Measurements from ENCODE around the gene FHDC1.

FHDC1 gene

DNA sequence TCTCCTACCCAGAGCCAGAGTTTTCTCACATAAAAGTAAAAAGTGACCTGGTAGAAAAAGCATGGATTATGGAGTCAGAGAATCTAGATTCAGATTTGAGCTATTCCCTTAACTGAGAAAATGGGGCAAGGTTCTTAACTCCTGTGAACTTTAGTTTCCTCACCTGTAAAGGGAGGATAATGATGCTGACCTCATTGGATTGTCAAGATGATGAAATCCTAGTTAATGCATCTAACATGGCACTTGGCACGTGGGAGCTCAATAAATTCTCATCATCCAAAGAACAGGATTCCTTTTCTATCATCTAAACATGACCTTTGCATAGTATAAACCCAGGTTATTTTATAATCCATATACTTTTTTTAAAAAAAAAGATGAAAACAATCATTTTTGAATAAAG lies 18.6 kb downstream of the FHDC1 start:
- Histone ChIP-seq H3K27me3 (ENCODE audit: insufficient read depth, low read length, poor library complexity) (no peaks in the 10 kb centered on the region), H3K79me1 (ENCODE audit: low read length) (no peaks in the 10 kb centered on the region), H2AK5ac (ENCODE audit: low read length) (no peak overlapping the region), H4K8ac (ENCODE audit: low read depth, low read length) (no peak overlapping the region), H3K4ac (ENCODE audit: low read depth, low read length) (no peak overlapping the region), H3K56ac (ENCODE audit: low read length) (no peak overlapping the region), H3K79me2 (ENCODE audit: control insufficient read depth, insufficient read depth, low read length) (no peaks in the 10 kb centered on the region), H3K4me2 (ENCODE audit: low read length) (no peak overlapping the region), H3K9ac (ENCODE audit: low read length) (no peak overlapping the region), H3K4me1 (ENCODE audit: control insufficient read depth, low read depth, low read length) (peaks cover 19% of the 10 kb centered on the region), H3K36me3 (ENCODE audit: control insufficient read depth, insufficient read depth, low read length) (no peaks in the 10 kb centered on the region), H3K23ac (ENCODE audit: low read length) (no peak overlapping the region), H4K5ac (ENCODE audit: low read length) (no peak overlapping the region), H2BK120ac (ENCODE audit: low read depth, low read length) (no peak overlapping the region), H3K4me3 (ENCODE audit: low read length) (no peak overlapping the region), H2BK5ac (ENCODE audit: low read length) (no peak overlapping the region), H3K18ac (ENCODE audit: low read length) (no peak overlapping the region), H3K27ac (ENCODE audit: low read depth, low read length) (no peak overlapping the region), H2BK15ac (replicated peaks; ENCODE audit: low read depth) (no peak overlapping the region)
- no CpG with 5 or more reads among the region's 1 CpG for WGBS (ENCODE audit: extremely low coverage, insufficient coverage, low lambda C conversion rate)
- DNase-seq: no peak

DNA sequence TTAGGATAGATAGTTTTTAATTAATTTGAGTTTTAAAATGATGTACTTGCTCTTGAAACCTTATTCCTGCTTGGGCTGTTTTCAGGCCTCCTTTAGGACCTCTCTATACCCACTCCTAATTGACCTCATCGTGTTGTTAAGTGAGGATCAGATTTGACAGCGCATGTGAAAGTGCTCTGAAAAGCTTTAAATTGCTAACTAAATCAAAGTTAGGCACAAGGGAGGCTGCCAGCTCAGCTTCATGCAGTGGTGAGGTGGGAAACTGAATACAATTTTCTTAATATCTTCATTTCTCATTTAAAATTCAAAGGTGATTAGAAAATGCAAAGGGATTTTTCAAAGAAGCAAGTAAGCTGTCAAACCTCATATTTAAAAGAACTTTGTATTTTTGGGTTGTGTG lies 20.0 kb downstream of the FHDC1 start:
- Histone ChIP-seq H3K4ac (ENCODE audit: low read depth, low read length) (no peak overlapping the region), H3K27ac (ENCODE audit: low read depth, low read length) (no peak overlapping the region), H3K23ac (ENCODE audit: low read length) (no peak overlapping the region), H4K5ac (ENCODE audit: low read length) (no peak overlapping the region), H3K79me1 (ENCODE audit: low read length) (no peaks in the 10 kb centered on the region), H2BK5ac (ENCODE audit: low read length) (no peak overlapping the region), H3K36me3 (ENCODE audit: control insufficient read depth, insufficient read depth, low read length) (no peaks in the 10 kb centered on the region), H4K8ac (ENCODE audit: low read depth, low read length) (no peak overlapping the region), H2AK5ac (ENCODE audit: low read length) (no peak overlapping the region), H2BK120ac (ENCODE audit: low read depth, low read length) (no peak overlapping the region), H3K27me3 (ENCODE audit: insufficient read depth, low read length, poor library complexity) (no peaks in the 10 kb centered on the region), H3K9ac (ENCODE audit: low read length) (no peak overlapping the region), H3K4me1 (ENCODE audit: control insufficient read depth, low read depth, low read length) (peaks cover 9% of the 10 kb centered on the region), H3K18ac (ENCODE audit: low read length) (no peak overlapping the region), H3K56ac (ENCODE audit: low read length) (no peak overlapping the region), H2BK15ac (replicated peaks; ENCODE audit: low read depth) (no peak overlapping the region), H3K79me2 (ENCODE audit: control insufficient read depth, insufficient read depth, low read length) (no peaks in the 10 kb centered on the region), H3K4me3 (ENCODE audit: low read length) (no peak overlapping the region), H3K4me2 (ENCODE audit: low read length) (no peak overlapping the region)
- DNase-seq: no peak
- no CpG with 5 or more reads among the region's 2 CpGs for WGBS (ENCODE audit: extremely low coverage, insufficient coverage, low lambda C conversion rate)

DNA sequence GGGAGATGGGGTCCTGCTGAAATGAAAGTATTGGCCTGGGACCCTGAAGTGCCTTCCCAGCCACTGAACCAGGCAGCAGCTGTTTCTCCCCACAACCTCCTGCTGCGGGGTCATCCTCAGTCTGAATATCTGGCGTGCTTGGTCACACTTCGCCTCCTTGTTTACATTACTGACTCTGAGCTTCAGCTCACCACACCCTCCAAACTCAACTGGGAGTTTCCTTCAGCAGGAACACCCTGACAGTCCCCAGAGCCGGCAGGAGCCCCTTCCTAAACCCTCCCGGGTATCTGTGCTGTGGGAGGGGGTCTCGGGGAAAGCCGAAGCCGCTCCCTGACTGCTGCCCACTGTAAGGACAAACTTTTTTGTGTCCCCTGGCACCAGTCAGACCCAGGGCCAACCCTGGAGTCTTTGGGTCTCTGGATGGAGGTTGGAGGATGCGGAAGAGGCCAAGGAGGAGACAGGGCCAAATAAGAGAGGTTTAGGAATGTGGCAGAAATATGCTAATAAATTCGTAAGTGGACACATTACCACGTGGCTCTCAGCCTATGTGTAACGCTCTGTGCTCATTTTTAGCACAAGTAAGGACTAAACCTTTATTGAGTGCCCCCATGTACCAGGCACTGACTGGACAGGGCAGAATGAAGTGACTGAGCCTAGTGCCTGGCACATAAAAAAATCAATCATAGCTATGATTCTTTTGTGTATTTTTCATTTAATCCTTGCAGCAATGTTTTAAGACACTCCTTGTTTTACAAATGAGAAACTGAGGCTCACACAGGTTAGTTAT lies 20.7 kb downstream of the FHDC1 start:
- Histone ChIP-seq H3K27me3 (ENCODE audit: insufficient read depth, low read length, poor library complexity) (no peaks in the 10 kb centered on the region), H3K27ac (ENCODE audit: low read depth, low read length) (peak overlapping the region; percentile 57), H2BK120ac (ENCODE audit: low read depth, low read length) (no peak overlapping the region), H3K36me3 (ENCODE audit: control insufficient read depth, insufficient read depth, low read length) (no peaks in the 10 kb centered on the region), H3K79me2 (ENCODE audit: control insufficient read depth, insufficient read depth, low read length) (no peaks in the 10 kb centered on the region), H4K5ac (ENCODE audit: low read length) (no peak overlapping the region), H2BK5ac (ENCODE audit: low read length) (peak overlapping the region; percentile 86), H3K4ac (ENCODE audit: low read depth, low read length) (no peak overlapping the region), H3K18ac (ENCODE audit: low read length) (peak overlapping the region; percentile 69), H3K23ac (ENCODE audit: low read length) (no peak overlapping the region), H3K79me1 (ENCODE audit: low read length) (no peaks in the 10 kb centered on the region), H3K9ac (ENCODE audit: low read length) (no peak overlapping the region), H2AK5ac (ENCODE audit: low read length) (no peak overlapping the region), H3K56ac (ENCODE audit: low read length) (peak overlapping the region; percentile 70), H3K4me3 (ENCODE audit: low read length) (no peak overlapping the region), H4K8ac (ENCODE audit: low read depth, low read length) (no peak overlapping the region), H3K4me1 (ENCODE audit: control insufficient read depth, low read depth, low read length) (peaks cover 7% of the 10 kb centered on the region), H2BK15ac (replicated peaks; ENCODE audit: low read depth) (no peak overlapping the region), H3K4me2 (ENCODE audit: low read length) (no peak overlapping the region)
- WGBS (ENCODE audit: extremely low coverage, insufficient coverage, low lambda C conversion rate): no CpG with 5 or more reads among the region's 12 CpGs
- peak; percentile 89 for DNase-seq

DNA sequence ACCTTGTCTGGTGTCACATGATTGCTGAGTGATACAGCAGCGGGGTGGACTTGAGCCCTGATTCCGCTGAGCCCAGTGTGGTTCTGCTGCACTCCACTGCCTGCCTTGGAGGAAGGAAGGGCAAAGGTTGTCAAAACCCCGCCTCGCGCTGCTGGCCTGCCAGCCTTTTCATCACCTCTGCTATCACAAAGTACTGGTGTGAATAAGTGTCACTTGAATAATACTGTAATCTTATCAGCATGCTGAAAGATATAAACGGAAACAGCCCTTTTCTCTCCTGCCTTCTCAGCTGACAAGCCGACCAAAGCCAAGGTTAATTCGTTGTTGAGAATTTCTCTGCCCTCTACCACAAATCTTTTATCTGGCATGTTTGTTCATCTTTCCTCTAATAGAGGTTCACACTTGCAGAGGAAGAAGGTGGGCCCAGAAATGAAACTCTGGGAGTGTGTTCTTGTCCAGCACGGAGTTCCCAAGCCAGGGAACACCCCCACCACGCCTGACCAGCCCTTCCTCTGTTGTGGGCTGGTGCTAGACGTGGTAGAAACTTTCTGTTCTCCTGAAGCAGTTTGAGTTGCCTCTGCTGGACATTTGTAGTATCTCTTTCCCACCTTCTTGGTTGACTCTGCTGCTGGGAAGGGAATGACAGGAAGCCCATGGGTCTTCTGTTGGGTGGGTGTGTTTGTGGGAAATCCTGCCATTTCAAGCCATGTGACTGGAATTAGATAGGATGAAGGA lies 21.5 kb downstream of the FHDC1 start:
- Histone ChIP-seq H3K27me3 (ENCODE audit: insufficient read depth, low read length, poor library complexity) (no peaks in the 10 kb centered on the region), H2AK5ac (ENCODE audit: low read length) (no peak overlapping the region), H4K8ac (ENCODE audit: low read depth, low read length) (no peak overlapping the region), H3K36me3 (ENCODE audit: control insufficient read depth, insufficient read depth, low read length) (no peaks in the 10 kb centered on the region), H3K56ac (ENCODE audit: low read length) (no peak overlapping the region), H3K4me2 (ENCODE audit: low read length) (no peak overlapping the region), H4K5ac (ENCODE audit: low read length) (no peak overlapping the region), H3K23ac (ENCODE audit: low read length) (no peak overlapping the region), H2BK120ac (ENCODE audit: low read depth, low read length) (no peak overlapping the region), H3K9ac (ENCODE audit: low read length) (no peak overlapping the region), H3K4ac (ENCODE audit: low read depth, low read length) (no peak overlapping the region), H2BK15ac (replicated peaks; ENCODE audit: low read depth) (no peak overlapping the region), H3K4me3 (ENCODE audit: low read length) (no peak overlapping the region), H3K18ac (ENCODE audit: low read length) (no peak overlapping the region), H3K27ac (ENCODE audit: low read depth, low read length) (peak overlapping the region; percentile 41), H2BK5ac (ENCODE audit: low read length) (no peak overlapping the region), H3K4me1 (ENCODE audit: control insufficient read depth, low read depth, low read length) (peaks cover 7% of the 10 kb centered on the region), H3K79me2 (ENCODE audit: control insufficient read depth, insufficient read depth, low read length) (no peaks in the 10 kb centered on the region), H3K79me1 (ENCODE audit: low read length) (no peaks in the 10 kb centered on the region)
- WGBS (ENCODE audit: extremely low coverage, insufficient coverage, low lambda C conversion rate): no CpG with 5 or more reads among the region's 11 CpGs
- peak; percentile 96 for DNase-seq

DNA sequence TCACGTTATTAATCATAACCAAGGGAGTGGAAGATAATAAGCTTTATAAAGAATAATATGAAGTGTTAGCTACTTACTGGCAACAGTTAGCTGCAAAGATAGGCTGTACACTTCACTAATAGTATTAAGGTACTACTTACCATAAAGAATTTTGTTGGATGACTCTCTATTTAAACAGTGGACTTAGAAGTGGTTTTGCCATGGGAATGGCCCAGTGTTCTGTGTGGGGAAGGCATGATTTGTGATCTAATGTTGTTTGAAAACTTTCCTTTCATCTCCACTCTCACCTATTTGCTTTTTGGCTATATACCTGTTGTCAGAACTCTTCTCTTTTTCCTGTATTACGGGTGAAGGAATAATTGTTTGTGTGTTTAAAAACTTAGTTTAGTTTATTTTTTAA lies 23.0 kb downstream of the FHDC1 start:
- H3K4me2 ChIP-seq (ENCODE audit: low read length): no peak overlapping the region
- H3K18ac ChIP-seq (ENCODE audit: low read length): no peak overlapping the region
- H3K36me3 ChIP-seq (ENCODE audit: control insufficient read depth, insufficient read depth, low read length): peaks cover 4% of the 10 kb centered on the region
- no peak overlapping the region for H2BK120ac ChIP-seq (ENCODE audit: low read depth, low read length)
- WGBS (ENCODE audit: extremely low coverage, insufficient coverage, low lambda C conversion rate): no CpG with 5 or more reads among the region's 2 CpGs
- no peak overlapping the region for H2AK5ac ChIP-seq (ENCODE audit: low read length)
- no peak overlapping the region for H3K27ac ChIP-seq (ENCODE audit: low read depth, low read length)
- no peak overlapping the region for H2BK5ac ChIP-seq (ENCODE audit: low read length)
- H3K79me2 ChIP-seq (ENCODE audit: control insufficient read depth, insufficient read depth, low read length): no peaks in the 10 kb centered on the region
- no peak overlapping the region for H3K23ac ChIP-seq (ENCODE audit: low read length)
- no peak overlapping the region for H3K9ac ChIP-seq (ENCODE audit: low read length)
- H4K5ac ChIP-seq (ENCODE audit: low read length): no peak overlapping the region
- H3K56ac ChIP-seq (ENCODE audit: low read length): no peak overlapping the region
- no peak overlapping the region for H3K4me3 ChIP-seq (ENCODE audit: low read length)
- H3K4me1 ChIP-seq (ENCODE audit: control insufficient read depth, low read depth, low read length): peaks cover 7% of the 10 kb centered on the region
- no peak overlapping the region for H4K8ac ChIP-seq (ENCODE audit: low read depth, low read length)
- no peak overlapping the region for H3K4ac ChIP-seq (ENCODE audit: low read depth, low read length)
- no peak overlapping the region for H2BK15ac ChIP-seq (replicated peaks; ENCODE audit: low read depth)
- DNase-seq: no peak
- H3K79me1 ChIP-seq (ENCODE audit: low read length): no peaks in the 10 kb centered on the region
- H3K27me3 ChIP-seq (ENCODE audit: insufficient read depth, low read length, poor library complexity): no peaks in the 10 kb centered on the region
